Activated B cell treated with CpG ODN at 0.5 μM for 24 hours (primary cell): ENCODE measurements around the gene MED13L. TPM values are rescaled to one million over a fixed set of nuclear protein-coding genes. Genes with fewer than 3 reads are reported as not detected.
A peak's percentile ranks its signal among the peaks of the same experiment; 100 is the strongest.

Experiments
- ATAC-seq: fragments of 200-7000 bp; cut with Tn5 transposase; one replicate; pipeline ENCODE4 v1.10.0; 2021; ENCODE audit warnings: low read depth, mild to moderate bottlenecking, moderate library complexity
- CTCF ChIA-PET: fragments of 350-600 bp; sonication (Branson Sonifier 250); formaldehyde crosslinking; loops from one replicate; lab custom pipeline; 2021; ENCODE audit warnings: antibody characterized with exemption; lab: Charles Lee
- POLR2A ChIA-PET: fragments of 350-600 bp; sonication (Branson Sonifier 250); formaldehyde crosslinking; loops from one replicate; lab custom pipeline; 2021; ENCODE audit warnings: antibody characterized with exemption; lab: Charles Lee
- DNase-seq: peaks from one replicate; pipeline ENCODE4 v3.0.0; 2022
- H3K27ac Mint-ChIP-seq: one replicate; pipeline ENCODE4 v1.8.0; 2020; ENCODE audit warnings: mixed read lengths
- H3K27me3 Mint-ChIP-seq: one replicate; pipeline ENCODE4 v1.8.0; 2021; ENCODE audit warnings: mixed read lengths
- H3K36me3 Mint-ChIP-seq: one replicate; pipeline ENCODE4 v1.8.0; 2021; ENCODE audit warnings: low read depth, mixed read lengths
- H3K4me1 Mint-ChIP-seq: one replicate; pipeline ENCODE4 v1.8.0; 2021; ENCODE audit warnings: mixed read lengths
- H3K4me3 Mint-ChIP-seq: one replicate; pipeline ENCODE4 v1.8.0; 2020; ENCODE audit warnings: mild to moderate bottlenecking, mixed read lengths
- H3K9me3 Mint-ChIP-seq: one replicate; pipeline ENCODE4 v1.8.0; 2020; ENCODE audit warnings: mixed read lengths
- CTCF ChIP-seq: fragments of 200-600 bp; IDR thresholded peaks from one replicate; pipeline ENCODE4 v1.8.0; 2022; ENCODE audit warnings: antibody characterized with exemption, mild to moderate bottlenecking
- intact Hi-C: fragments of 100-400 bp; cut with micrococcal nuclease; formaldehyde crosslinking; loops from one replicate; pipeline ENCODE4 v1.15.1; 2024
- total RNA-seq: library from RNA; stranded (reverse); gene quantifications from 2 replicates; pipeline ENCODE4 v1.2.3, GENCODE V29; 2022

MED13L gene
- total RNA-seq, 1 donor from 2014 or later, result 183 TPM

DNA sequence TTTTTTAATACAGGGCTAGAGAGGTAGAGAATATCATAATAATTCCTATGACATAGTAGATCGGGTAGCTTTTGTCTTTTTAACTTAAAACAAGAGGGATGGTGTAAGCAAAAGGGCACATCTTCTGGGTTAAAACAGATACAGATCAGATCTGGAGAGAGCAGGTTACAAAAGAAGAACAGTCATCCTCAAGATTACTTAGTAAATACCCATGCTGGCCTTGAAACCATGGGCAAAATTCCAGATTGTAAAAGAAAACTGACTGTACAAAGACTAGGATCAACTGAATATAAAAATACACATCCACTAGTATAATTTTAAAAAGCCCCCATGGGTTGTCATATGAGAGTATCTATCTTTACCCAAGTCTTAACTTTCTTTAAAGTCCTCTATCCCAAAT lies 76.7 kb downstream of the MED13L start:
- H3K9me3 Mint-ChIP-seq, result no peaks in the 10 kb centered on the region
- intact Hi-C loops, result no loop called here
- ATAC-seq (no peak), DNase-seq (no peak)
- H3K4me1 Mint-ChIP-seq, result peaks cover 53% of the 10 kb centered on the region
- H3K4me3 Mint-ChIP-seq, result no peak overlapping the region
- POLR2A ChIA-PET, result no interaction called here
- CTCF ChIA-PET, result interaction anchor here (0.5 kb wide), 1 partner anchor 508 kb away, joined by 3 read pairs; no protein-coding TSS in a partner anchor
- H3K36me3 Mint-ChIP-seq, result peaks cover 15% of the 10 kb centered on the region
- no peaks in the 10 kb centered on the region for H3K27me3 Mint-ChIP-seq
- no peak for TF ChIP-seq CTCF
- no peak overlapping the region for H3K27ac Mint-ChIP-seq

GRCh38 chr12:116199160-116199706 lies 78.3 kb downstream of the MED13L start:
- no peaks in the 10 kb centered on the region for H3K27me3 Mint-ChIP-seq
- peaks cover 10% of the 10 kb centered on the region for H3K36me3 Mint-ChIP-seq
- peak overlapping the region; percentile 26 for H3K27ac Mint-ChIP-seq
- no peak overlapping the region for H3K4me3 Mint-ChIP-seq
- ATAC-seq (no peak), DNase-seq (no peak)
- CTCF ChIA-PET, result no interaction called here
- intact Hi-C loops, result loop anchor here (5.0 kb wide), 2 partner anchors 77 to 78 kb away; partner anchors contain the start of gene MED13L
- no peaks in the 10 kb centered on the region for H3K9me3 Mint-ChIP-seq
- peaks cover 68% of the 10 kb centered on the region for H3K4me1 Mint-ChIP-seq
- POLR2A ChIA-PET, result no interaction called here
- TF ChIP-seq CTCF, result no peak

GRCh38 chr12:116196752-116197718 lies 80.5 kb downstream of the MED13L start:
- Mint-ChIP-seq H3K4me1 (peaks cover 79% of the 10 kb centered on the region), H3K27ac (peak overlapping the region; percentile 47), H3K4me3 (no peak overlapping the region), H3K36me3 (no peaks in the 10 kb centered on the region), H3K9me3 (no peaks in the 10 kb centered on the region), H3K27me3 (no peaks in the 10 kb centered on the region)
- intact Hi-C loops, result loop anchor here (2.0 to 5.0 kb wide), 3 partner anchors 20 to 80 kb away; partner anchors contain the start of gene MED13L
- TF ChIP-seq CTCF, result no peak
- ChIA-PET POLR2A (interaction anchor here (0.6 to 0.7 kb wide), 4 partner anchors 52 to 208 kb away, joined by 3 to 4 read pairs (median 3); no protein-coding TSS in a partner anchor), CTCF (interaction anchor here (1.2 kb wide), 1 partner anchor 39 kb away, joined by 5 read pairs; no protein-coding TSS in a partner anchor)
- no peak for DNase-seq
- no peak for ATAC-seq

DNA sequence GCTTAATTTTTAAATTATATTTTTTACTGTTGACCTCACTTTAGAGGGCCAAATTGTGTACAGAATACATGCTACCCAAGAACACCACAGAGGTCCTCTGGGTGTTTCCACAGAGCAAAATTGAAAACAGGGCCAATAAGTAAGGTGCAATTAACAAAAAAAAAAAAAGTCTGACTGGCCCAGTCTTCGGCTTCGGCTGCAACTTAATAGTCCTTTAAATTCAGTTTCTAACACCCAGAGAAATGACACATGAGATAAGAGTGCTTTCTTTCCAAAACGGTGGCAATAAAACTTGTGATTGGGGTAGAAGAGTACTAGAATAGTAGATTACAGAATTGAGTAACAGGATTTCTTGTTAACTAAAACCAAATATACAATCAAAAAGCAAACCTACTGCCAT lies 81.3 kb downstream of the MED13L start:
- ATAC-seq (no peak), DNase-seq (no peak)
- Mint-ChIP-seq H3K27me3 (no peaks in the 10 kb centered on the region), H3K4me1 (peaks cover 78% of the 10 kb centered on the region), H3K36me3 (no peaks in the 10 kb centered on the region), H3K4me3 (peak overlapping the region; percentile 9), H3K9me3 (no peaks in the 10 kb centered on the region), H3K27ac (peak overlapping the region; percentile 80)
- POLR2A ChIA-PET, result interaction anchor here (0.6 to 1.7 kb wide), 3 partner anchors 33 to 363 kb away, joined by 3 to 11 read pairs (median 5); partner anchors contain the start of gene MAP1LC3B2
- intact Hi-C loops, result loop anchor here (2.0 to 5.0 kb wide), 3 partner anchors 21 to 81 kb away; partner anchors contain the start of gene MED13L
- no peak for TF ChIP-seq CTCF
- CTCF ChIA-PET, result interaction anchor here (1.2 kb wide), 1 partner anchor 40 kb away, joined by 5 read pairs; no protein-coding TSS in a partner anchor
